HUES6 (cell line): ENCODE measurements around the gene RTL10.

ENCODE experiments used
- H3K27ac ChIP-seq: 2 replicates; pipeline ENCODE4 v1.7.0; 2013; ENCODE audit warnings: low read depth, mild to moderate bottlenecking, low read length, inconsistent platforms
- H3K27me3 ChIP-seq: 2 replicates; pipeline ENCODE4 v1.6.1; 2013; ENCODE audit warnings: low read length; ENCODE audit not compliant: control insufficient read depth, insufficient read depth
- H3K36me3 ChIP-seq: 2 replicates; pipeline ENCODE4 v1.6.1; 2013; ENCODE audit warnings: low read length; ENCODE audit not compliant: control insufficient read depth, insufficient read depth
- H3K4me1 ChIP-seq: 2 replicates; pipeline ENCODE4 v1.6.1; 2013; ENCODE audit warnings: low read length; ENCODE audit not compliant: control insufficient read depth, insufficient read depth
- H3K4me3 ChIP-seq: 2 replicates; pipeline ENCODE4 v1.5.1; 2013; ENCODE audit warnings: low read depth, low read length
- H3K9ac ChIP-seq: one replicate; pipeline ENCODE4 v1.6.1; 2013; ENCODE audit warnings: mild to moderate bottlenecking, low read length
- H3K9me3 ChIP-seq: 2 replicates; pipeline ENCODE4 v1.6.1; 2013; ENCODE audit warnings: low read depth, low read length; ENCODE audit not compliant: control insufficient read depth, insufficient read depth

Gene RTL10

GRCh38 chr22:19824212-19824925 is 30.3 kb downstream of the RTL10 start:
- Histone ChIP-seq H3K4me3 (no peak overlapping the region), H3K27me3 (no peaks in the 10 kb centered on the region), H3K9ac (no peak overlapping the region), H3K36me3 (no peaks in the 10 kb centered on the region), H3K27ac (no peak overlapping the region), H3K9me3 (peaks cover 4% of the 10 kb centered on the region; the same call in 1 of the 2 replicates), H3K4me1 (no peaks in the 10 kb centered on the region)

GRCh38 chr22:19823902-19824211 is 30.8 kb downstream of the RTL10 start:
- H3K27me3 ChIP-seq: no peaks in the 10 kb centered on the region
- no peak overlapping the region for H3K9ac ChIP-seq
- H3K9me3 ChIP-seq: peaks cover 4% of the 10 kb centered on the region; the same call in 1 of the 2 replicates
- no peaks in the 10 kb centered on the region for H3K4me1 ChIP-seq
- H3K27ac ChIP-seq: no peak overlapping the region
- no peak overlapping the region for H3K4me3 ChIP-seq
- no peaks in the 10 kb centered on the region for H3K36me3 ChIP-seq

GRCh38 chr22:19823191-19823901 is 31.3 kb downstream of the RTL10 start:
- no peaks in the 10 kb centered on the region; the same call in 1 of the 2 replicates for H3K36me3 ChIP-seq

GRCh38 chr22:19822301-19823117 is 32.2 kb downstream of the RTL10 start:
- Histone ChIP-seq H3K27me3 (no peaks in the 10 kb centered on the region), H3K9ac (no peak overlapping the region), H3K36me3 (no peaks in the 10 kb centered on the region; the same call in 1 of the 2 replicates), H3K27ac (no peak overlapping the region), H3K9me3 (peaks cover 4% of the 10 kb centered on the region; the same call in 1 of the 2 replicates), H3K4me1 (no peaks in the 10 kb centered on the region), H3K4me3 (no peak overlapping the region)

More at GRCh38 chr22:19823191-19823901, 31.3 kb downstream of the RTL10 start:
- no peak overlapping the region for H3K27ac ChIP-seq
- no peak overlapping the region for H3K4me3 ChIP-seq
- no peak overlapping the region for H3K9ac ChIP-seq
- no peaks in the 10 kb centered on the region for H3K4me1 ChIP-seq
- H3K27me3 ChIP-seq: no peaks in the 10 kb centered on the region
- peaks cover 4% of the 10 kb centered on the region; the same call in 1 of the 2 replicates for H3K9me3 ChIP-seq

- H3K36me3 ChIP-seq: no peaks in the 10 kb centered on the region; the same call in 1 of the 2 replicates
- no peaks in the 10 kb centered on the region for H3K4me1 ChIP-seq
- no peak overlapping the region for H3K4me3 ChIP-seq
- H3K27me3 ChIP-seq: no peaks in the 10 kb centered on the region
- H3K27ac ChIP-seq: no peak overlapping the region
- peaks cover 4% of the 10 kb centered on the region; the same call in 1 of the 2 replicates for H3K9me3 ChIP-seq
- H3K9ac ChIP-seq: no peak overlapping the region
These were observed 33.0 kb downstream of the RTL10 start for GRCh38 chr22:19821523-19822300.

- Histone ChIP-seq H3K27me3 (no peaks in the 10 kb centered on the region), H3K4me1 (no peaks in the 10 kb centered on the region), H3K27ac (no peak overlapping the region), H3K9ac (no peak overlapping the region), H3K9me3 (no peaks in the 10 kb centered on the region), H3K4me3 (no peak overlapping the region), H3K36me3 (no peaks in the 10 kb centered on the region; the same call in 1 of the 2 replicates)
These were observed 33.7 kb downstream of the RTL10 start for GRCh38 chr22:19820880-19821522.

GRCh38 chr22:19819911-19820879 is 34.5 kb downstream of the RTL10 start:
- Histone ChIP-seq H3K27ac (no peak overlapping the region), H3K9ac (no peak overlapping the region), H3K9me3 (no peaks in the 10 kb centered on the region), H3K4me1 (no peaks in the 10 kb centered on the region), H3K36me3 (no peaks in the 10 kb centered on the region; the same call in 1 of the 2 replicates), H3K4me3 (no peak overlapping the region), H3K27me3 (no peaks in the 10 kb centered on the region)

GRCh38 chr22:19819208-19819910 is 35.3 kb downstream of the RTL10 start:
- no peak overlapping the region for H3K4me3 ChIP-seq
- H3K9ac ChIP-seq: no peak overlapping the region
- H3K4me1 ChIP-seq: no peaks in the 10 kb centered on the region
- no peaks in the 10 kb centered on the region; the same call in none of the 2 replicates for H3K36me3 ChIP-seq
- H3K27ac ChIP-seq: no peak overlapping the region
- H3K9me3 ChIP-seq: no peaks in the 10 kb centered on the region
- H3K27me3 ChIP-seq: no peaks in the 10 kb centered on the region
